ENCODE results near the gene ARHGDIB. TPM values are rescaled to one million over a fixed set of nuclear protein-coding genes. Genes with fewer than 3 reads are reported as not detected.
A peak's percentile ranks its signal among the peaks of the same experiment; 100 is the strongest.

ARHGDIB gene
- total RNA-seq, 1 donor from 2014 or later, result 19.0 TPM

DNA sequence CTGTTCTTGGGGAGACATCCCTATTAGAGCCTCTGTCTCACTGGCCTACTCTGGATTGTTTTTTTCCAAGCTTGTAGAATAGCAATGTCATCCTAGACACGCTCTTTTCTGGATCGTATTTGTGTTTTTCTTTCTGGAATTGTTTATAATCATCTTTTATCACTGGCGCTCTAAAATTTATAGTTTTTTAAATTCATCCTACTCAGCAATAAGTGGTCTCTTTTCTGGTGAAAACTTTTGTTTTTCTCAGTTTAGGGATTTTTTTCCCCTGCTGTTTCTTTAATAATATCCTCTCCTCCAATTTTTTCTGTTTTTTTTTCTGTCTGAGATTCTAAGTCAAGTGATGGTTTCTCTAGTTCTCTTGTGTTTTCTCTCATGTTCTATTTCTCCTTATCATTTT is 36.6 kb upstream of the ARHGDIB start:
- no peaks in the 10 kb centered on the region for H3K27me3 ChIP-seq (ENCODE audit: insufficient read depth, low read length)
- H3K9me3 ChIP-seq (ENCODE audit: insufficient read depth, low read depth, low read length), result no peaks in the 10 kb centered on the region
- Mint-ChIP-seq H3K9me3 (ENCODE audit: unreplicated experiment) (no peaks in the 10 kb centered on the region), H3K4me1 (ENCODE audit: low read depth, unreplicated experiment) (peaks cover 19% of the 10 kb centered on the region), H3K36me3 (ENCODE audit: low read depth, unreplicated experiment) (no peaks in the 10 kb centered on the region), H3K27me3 (ENCODE audit: low read depth, unreplicated experiment) (no peaks in the 10 kb centered on the region), H3K4me3 (ENCODE audit: unreplicated experiment) (no peak overlapping the region), H3K27ac (ENCODE audit: unreplicated experiment) (no peak overlapping the region)
- no peak overlapping the region for H3K9ac ChIP-seq (ENCODE audit: low read length)
- H3K4me1 ChIP-seq (ENCODE audit: insufficient read depth, low read length), result no peaks in the 10 kb centered on the region
- FAIRE-seq (no peak), DNase-seq (ENCODE audit: low read depth) (no peak)
- H3K4me2 ChIP-seq (ENCODE audit: low read length), result no peak overlapping the region
- no peak overlapping the region for H3K4me3 ChIP-seq (ENCODE audit: insufficient read depth, low read depth, low read length)
- H3K79me2 ChIP-seq (ENCODE audit: insufficient read depth, low read length), result no peaks in the 10 kb centered on the region
- H4K20me1 ChIP-seq (ENCODE audit: insufficient read depth, low read length), result no peaks in the 10 kb centered on the region
- H3K27ac ChIP-seq (ENCODE audit: low read depth, low read length), result no peak overlapping the region
- TF ChIP-seq, protein P1, sequence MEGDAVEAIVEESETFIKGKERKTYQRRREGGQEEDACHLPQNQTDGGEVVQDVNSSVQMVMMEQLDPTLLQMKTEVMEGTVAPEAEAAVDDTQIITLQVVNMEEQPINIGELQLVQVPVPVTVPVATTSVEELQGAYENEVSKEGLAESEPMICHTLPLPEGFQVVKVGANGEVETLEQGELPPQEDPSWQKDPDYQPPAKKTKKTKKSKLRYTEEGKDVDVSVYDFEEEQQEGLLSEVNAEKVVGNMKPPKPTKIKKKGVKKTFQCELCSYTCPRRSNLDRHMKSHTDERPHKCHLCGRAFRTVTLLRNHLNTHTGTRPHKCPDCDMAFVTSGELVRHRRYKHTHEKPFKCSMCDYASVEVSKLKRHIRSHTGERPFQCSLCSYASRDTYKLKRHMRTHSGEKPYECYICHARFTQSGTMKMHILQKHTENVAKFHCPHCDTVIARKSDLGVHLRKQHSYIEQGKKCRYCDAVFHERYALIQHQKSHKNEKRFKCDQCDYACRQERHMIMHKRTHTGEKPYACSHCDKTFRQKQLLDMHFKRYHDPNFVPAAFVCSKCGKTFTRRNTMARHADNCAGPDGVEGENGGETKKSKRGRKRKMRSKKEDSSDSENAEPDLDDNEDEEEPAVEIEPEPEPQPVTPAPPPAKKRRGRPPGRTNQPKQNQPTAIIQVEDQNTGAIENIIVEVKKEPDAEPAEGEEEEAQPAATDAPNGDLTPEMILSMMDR (IDR thresholded peaks at IDR 0.05; ENCODE audit: insufficient read depth, low read depth, low read length), result no peak
- TF ChIP-seq EZH2 (IDR thresholded peaks at IDR 0.05; ENCODE audit: insufficient read depth, low read length), result no peak
- no peak overlapping the region for H2AFZ ChIP-seq (ENCODE audit: low read depth, low read length)
- no peaks in the 10 kb centered on the region for H3K36me3 ChIP-seq (ENCODE audit: insufficient read depth, low read length)

DNA sequence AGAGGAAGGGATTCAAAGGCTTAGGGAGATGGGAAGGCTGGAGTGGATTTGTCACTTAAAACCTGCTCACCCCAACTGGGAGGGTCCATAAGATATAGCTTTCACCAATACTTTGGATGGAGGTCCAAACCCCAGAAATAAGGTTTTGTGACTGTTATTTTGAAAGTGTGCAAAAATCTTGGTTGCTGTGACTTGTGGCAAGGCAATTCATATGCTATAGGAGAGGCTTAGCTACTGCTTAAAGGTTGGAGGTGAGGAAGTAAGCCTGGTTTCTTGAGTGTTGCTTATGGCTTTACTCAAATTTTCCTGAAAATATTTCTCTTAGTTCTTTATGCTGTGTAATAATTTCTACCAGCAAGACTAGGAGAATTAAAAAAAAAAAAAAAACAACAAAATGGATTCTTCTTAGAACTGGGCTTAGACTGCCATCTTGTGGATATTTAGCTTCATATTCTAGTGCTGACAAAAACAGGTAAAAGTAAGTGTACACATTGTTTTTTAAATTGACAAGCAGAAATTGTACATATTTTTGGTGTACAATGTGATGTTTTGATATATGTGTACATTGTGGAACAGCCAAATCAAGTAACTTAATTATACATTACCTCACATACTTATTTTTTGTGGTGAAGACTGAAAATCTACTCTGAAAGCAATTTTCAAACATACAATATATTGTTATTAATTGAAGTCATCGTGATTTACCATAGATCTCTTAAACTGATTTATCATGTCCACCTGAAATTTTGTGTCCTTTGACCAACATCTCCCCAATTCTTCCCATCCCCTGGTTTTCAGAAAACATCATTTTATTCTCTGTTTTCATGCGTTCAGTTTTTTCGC is 34.4 kb upstream of the ARHGDIB start:
- Mint-ChIP-seq H3K4me1 (ENCODE audit: low read depth, unreplicated experiment) (peaks cover 16% of the 10 kb centered on the region), H3K36me3 (ENCODE audit: low read depth, unreplicated experiment) (no peaks in the 10 kb centered on the region), H3K27me3 (ENCODE audit: low read depth, unreplicated experiment) (no peaks in the 10 kb centered on the region), H3K27ac (ENCODE audit: unreplicated experiment) (no peak overlapping the region), H3K4me3 (ENCODE audit: unreplicated experiment) (no peak overlapping the region), H3K9me3 (ENCODE audit: unreplicated experiment) (peaks cover under 1% of the 10 kb centered on the region)
- Histone ChIP-seq H4K20me1 (ENCODE audit: insufficient read depth, low read length) (no peaks in the 10 kb centered on the region), H3K27me3 (ENCODE audit: insufficient read depth, low read length) (no peaks in the 10 kb centered on the region), H3K36me3 (ENCODE audit: insufficient read depth, low read length) (no peaks in the 10 kb centered on the region), H3K9ac (ENCODE audit: low read length) (no peak overlapping the region), H2AFZ (ENCODE audit: low read depth, low read length) (no peak overlapping the region), H3K4me3 (ENCODE audit: insufficient read depth, low read depth, low read length) (no peak overlapping the region), H3K9me3 (ENCODE audit: insufficient read depth, low read depth, low read length) (no peaks in the 10 kb centered on the region), H3K4me2 (ENCODE audit: low read length) (no peak overlapping the region), H3K4me1 (ENCODE audit: insufficient read depth, low read length) (no peaks in the 10 kb centered on the region), H3K79me2 (ENCODE audit: insufficient read depth, low read length) (no peaks in the 10 kb centered on the region), H3K27ac (ENCODE audit: low read depth, low read length) (no peak overlapping the region)
- DNase-seq (ENCODE audit: low read depth) (peak; percentile 58), FAIRE-seq (peak; percentile 41)
- no peak for TF ChIP-seq EZH2 (IDR thresholded peaks at IDR 0.05; ENCODE audit: insufficient read depth, low read length)
- TF ChIP-seq, protein P1 (IDR thresholded peaks at IDR 0.05; ENCODE audit: insufficient read depth, low read depth, low read length), result peak; percentile 63

DNA sequence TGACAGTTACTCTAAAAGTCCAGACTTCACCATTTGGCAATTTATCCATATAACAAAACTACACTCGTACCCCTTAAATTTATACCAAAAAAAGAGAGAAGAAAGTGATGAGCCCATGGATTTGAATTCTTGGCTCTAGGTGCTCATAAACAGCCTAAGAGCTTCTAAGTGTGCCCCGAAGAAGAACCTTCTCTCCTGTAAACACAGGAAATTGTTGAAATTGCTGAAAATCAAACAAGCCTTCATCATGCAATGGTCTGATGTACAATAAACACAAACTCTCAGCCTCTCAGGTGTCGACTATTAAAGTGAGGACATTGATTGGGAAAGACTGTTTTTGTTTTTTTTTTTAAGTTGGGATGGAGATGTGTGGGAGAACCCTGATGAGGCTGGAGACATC is 33.2 kb upstream of the ARHGDIB start:
- Histone ChIP-seq H3K4me3 (ENCODE audit: insufficient read depth, low read depth, low read length) (no peak overlapping the region), H2AFZ (ENCODE audit: low read depth, low read length) (no peak overlapping the region), H4K20me1 (ENCODE audit: insufficient read depth, low read length) (no peaks in the 10 kb centered on the region), H3K27me3 (ENCODE audit: insufficient read depth, low read length) (no peaks in the 10 kb centered on the region), H3K9me3 (ENCODE audit: insufficient read depth, low read depth, low read length) (no peaks in the 10 kb centered on the region), H3K27ac (ENCODE audit: low read depth, low read length) (no peak overlapping the region), H3K36me3 (ENCODE audit: insufficient read depth, low read length) (no peaks in the 10 kb centered on the region), H3K79me2 (ENCODE audit: insufficient read depth, low read length) (no peaks in the 10 kb centered on the region), H3K4me2 (ENCODE audit: low read length) (no peak overlapping the region), H3K9ac (ENCODE audit: low read length) (no peak overlapping the region), H3K4me1 (ENCODE audit: insufficient read depth, low read length) (no peaks in the 10 kb centered on the region)
- Mint-ChIP-seq H3K27ac (ENCODE audit: unreplicated experiment) (peak overlapping the region; percentile 49), H3K9me3 (ENCODE audit: unreplicated experiment) (peaks cover 4% of the 10 kb centered on the region), H3K27me3 (ENCODE audit: low read depth, unreplicated experiment) (no peaks in the 10 kb centered on the region), H3K4me3 (ENCODE audit: unreplicated experiment) (no peak overlapping the region), H3K4me1 (ENCODE audit: low read depth, unreplicated experiment) (peaks cover 16% of the 10 kb centered on the region), H3K36me3 (ENCODE audit: low read depth, unreplicated experiment) (no peaks in the 10 kb centered on the region)
- no peak for TF ChIP-seq EZH2 (IDR thresholded peaks at IDR 0.05; ENCODE audit: insufficient read depth, low read length)
- TF ChIP-seq, protein P1 (IDR thresholded peaks at IDR 0.05; ENCODE audit: insufficient read depth, low read depth, low read length), result no peak
- DNase-seq (ENCODE audit: low read depth), result peak; percentile 2
- FAIRE-seq, result no peak

Measured in astrocyte (in vitro differentiated cells and primary cell).